HTERT RPE-1 (cell line): ENCODE results near the gene ERBB4.
"Not testable (repeated sequence)": the region's sequence is repeated elsewhere in the genome, so short reads cannot be mapped to it uniquely, and the experiment has no call there.

Experiments used
- in situ Hi-C: fragments of 300-500 bp; cut with MboI; formaldehyde crosslinking; loops from 4 replicates; pipeline ENCODE4 v1.14.3; 2020; ENCODE audit warnings: low sequenced_read_pairs

ERBB4 gene

DNA sequence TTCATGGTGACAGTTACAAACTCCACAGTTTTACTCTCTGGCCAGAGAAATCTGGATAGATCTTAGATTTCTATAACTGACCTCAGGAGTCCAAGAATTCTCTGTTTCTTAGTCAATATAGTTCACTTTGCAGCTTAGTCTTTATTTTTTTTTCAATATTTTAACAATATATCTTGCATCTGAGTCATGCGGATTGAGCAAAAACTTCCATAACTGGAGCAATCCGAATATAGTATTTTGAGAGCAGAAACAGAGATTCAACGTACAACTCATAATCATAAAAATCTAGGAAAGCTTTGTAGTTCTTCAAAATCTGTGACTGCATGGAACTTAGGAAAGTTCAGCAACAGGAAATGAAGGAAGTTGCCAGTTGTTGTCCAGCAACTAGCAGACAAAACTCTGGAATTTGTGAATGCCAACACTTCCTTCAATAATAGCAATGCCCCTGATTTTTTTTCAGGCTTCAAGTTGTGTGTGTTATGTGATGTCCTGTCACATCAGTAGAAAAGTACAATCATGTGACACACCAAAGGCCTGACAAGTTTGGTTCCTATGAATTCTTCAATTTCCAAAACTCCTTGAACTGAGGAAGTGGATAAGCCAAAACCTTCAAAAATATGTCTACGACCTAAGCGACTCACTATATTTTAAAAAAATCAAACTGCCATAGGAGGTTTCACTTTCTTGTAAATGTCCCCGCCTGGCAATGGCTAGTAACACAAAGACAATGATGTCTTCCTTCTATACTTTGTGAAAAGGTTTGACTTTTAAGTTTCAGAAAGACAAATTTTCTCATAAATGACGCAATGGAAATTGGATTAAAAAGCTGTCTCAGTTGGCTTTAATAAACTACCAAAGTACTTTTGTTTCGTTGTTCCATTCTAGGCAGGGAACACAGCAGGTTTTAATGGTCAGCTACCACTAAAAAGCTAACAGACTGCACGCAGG lies 510.6 kb downstream of the ERBB4 start:
- in situ Hi-C loops, result no loop called here

DNA sequence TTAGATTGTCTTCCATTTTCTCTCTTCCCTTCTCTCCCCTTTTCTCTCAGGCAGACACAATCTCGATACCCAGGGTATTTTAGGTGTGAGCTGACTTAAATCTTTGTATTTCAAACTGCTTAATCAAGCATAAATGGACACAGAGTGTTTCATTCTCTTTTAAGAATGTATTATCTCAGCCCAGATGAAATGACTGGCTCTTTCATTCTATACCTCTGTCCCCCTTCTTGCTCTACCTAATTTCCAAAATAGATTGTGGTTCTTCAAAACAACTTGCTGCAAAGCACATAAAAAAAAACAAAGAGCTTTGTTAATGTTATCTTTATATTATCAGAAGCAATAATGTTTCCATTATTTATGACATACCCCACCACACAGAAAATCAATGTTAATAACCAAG lies 514.6 kb downstream of the ERBB4 start:
- in situ Hi-C loops, result no loop called here

DNA sequence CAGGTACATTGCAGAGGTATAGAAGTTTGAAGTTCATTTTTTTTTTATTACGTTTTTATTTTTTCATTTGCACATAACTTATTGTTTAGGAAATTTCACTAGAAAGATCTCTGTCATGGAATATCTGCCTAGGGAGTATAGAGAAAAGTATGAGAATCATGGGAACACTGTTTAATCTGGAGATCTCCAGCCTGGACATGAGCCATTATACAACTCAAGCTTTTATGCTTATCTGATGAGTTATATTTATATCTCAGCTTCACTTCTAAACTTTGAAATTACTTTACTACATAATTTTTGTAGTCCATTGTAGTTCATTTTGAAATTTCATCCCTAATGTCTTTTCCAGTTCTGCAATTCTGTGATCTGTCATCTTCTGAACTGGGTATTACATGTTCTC lies 515.6 kb downstream of the ERBB4 start:
- in situ Hi-C loops, result no loop called here

DNA sequence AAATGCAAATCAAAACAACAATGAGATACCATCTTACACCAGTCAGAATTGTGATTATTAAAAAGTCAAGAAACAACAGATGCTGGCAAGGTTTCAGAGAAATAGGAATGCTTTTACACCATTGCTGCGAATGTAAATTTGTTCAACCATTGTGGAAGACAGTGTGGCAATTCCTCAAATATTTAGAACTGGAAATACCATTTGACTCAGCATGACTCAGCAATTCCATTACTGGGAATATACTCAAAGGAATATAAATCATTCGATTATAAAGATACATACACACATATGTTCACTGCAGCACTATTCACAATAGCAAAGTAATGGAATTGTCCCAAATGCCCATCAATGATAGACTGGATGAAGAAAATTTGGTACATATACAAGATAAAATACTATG lies 516.7 kb downstream of the ERBB4 start:
- in situ Hi-C loops, result no loop called here

DNA sequence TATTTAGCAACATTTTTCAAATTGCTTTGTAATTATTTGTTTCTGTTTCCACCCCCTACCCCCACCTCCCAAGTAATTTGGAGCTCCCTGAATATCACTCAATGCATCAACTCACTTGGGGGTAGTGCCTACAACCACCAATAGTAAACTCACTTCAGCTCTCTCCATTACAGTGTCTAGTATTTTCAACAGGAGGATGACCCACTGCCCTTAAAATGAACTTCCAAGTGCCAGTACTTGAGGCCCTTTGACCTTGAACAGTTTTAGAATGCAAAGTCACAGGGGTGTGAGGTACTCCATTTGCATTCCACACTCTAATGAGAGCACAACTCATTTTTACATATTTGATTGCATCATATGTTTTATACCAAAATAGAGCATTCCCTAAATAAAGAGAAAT lies 523.0 kb downstream of the ERBB4 start:
- in situ Hi-C loops, result no loop called here

DNA sequence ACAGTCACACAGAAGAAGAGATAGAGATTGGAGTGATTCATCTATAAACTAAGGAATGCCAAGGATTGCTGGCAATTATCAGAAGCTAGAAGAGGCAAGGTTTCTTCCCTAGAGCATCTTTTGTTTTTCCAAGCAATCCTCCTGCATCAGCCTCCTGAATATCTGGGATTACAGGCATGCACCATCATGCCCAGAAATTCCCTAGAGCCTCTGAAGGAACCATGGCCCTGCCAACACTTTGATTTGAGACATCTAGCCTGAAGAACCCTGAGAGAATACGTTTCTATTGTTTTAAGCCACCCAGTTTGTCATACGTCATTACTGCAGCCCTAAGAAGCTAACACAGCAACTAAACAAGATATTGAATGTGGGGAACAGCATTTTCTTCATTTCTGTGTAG lies 525.0 kb downstream of the ERBB4 start:
- in situ Hi-C loops, result no loop called here

DNA sequence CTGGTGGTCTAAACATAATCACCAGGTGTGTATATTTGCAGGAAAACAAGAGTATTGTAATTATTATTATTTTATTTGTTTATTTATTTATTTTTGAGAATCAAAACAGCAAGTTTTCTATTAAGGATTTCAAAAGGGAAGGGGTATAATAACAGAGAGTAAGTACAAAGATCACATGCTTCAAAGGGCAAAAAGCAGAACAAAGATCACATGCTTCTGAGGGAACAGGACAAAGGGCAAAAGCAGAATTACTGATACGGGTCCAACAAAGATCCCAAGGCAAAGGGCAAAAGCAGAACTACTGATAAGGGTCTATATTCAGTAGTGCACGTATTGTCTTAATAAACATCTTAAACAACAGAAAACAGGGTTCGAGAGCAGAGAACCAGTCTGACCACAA lies 528.3 kb downstream of the ERBB4 start:
- in situ Hi-C loops, result not testable (repeated sequence)

DNA sequence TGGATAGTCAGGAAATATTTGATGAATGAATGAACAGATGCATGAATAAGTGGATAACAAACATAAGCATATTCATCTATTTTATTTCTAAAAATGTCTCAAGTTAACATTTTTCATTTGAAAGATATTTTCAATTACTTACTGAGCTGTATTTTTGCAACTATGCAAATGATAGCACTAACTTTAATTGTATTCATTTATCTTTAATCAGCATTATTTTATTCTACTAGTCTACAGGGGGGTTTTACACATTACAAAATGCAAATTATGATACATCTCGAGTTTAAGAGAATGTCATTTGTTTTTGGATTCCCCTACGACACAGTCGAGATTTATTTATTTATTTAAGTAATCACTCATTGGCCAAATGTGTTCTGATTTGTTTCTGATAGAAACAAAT lies 530.6 kb downstream of the ERBB4 start:
- in situ Hi-C loops, result no loop called here

DNA sequence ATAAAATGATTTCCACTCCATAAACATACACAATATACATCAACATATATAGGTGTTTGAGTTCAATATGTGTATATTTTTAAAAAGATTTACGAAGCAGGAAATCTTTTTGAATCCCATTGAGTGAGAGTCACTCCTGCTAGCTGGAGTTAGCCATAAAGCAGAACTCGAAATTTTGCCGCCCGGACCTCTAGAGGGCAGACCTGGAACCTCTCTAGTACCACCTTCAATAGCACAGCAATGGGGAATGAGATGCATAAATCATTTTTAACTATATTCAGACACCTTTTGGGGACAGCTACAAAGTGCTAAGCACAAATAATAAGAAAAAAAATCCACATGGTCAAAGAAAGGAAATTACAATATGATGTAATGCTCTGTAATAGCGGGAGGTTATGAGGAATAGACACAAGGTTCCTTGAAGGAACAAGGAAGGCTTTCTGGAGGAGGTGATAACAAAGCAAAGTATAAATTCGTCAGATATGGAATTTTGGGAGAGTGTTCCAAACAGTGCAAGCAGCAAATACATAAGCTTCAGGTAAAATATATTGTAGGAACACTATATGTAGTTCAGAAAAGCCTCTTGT lies 533.4 kb downstream of the ERBB4 start:
- in situ Hi-C loops, result no loop called here

DNA sequence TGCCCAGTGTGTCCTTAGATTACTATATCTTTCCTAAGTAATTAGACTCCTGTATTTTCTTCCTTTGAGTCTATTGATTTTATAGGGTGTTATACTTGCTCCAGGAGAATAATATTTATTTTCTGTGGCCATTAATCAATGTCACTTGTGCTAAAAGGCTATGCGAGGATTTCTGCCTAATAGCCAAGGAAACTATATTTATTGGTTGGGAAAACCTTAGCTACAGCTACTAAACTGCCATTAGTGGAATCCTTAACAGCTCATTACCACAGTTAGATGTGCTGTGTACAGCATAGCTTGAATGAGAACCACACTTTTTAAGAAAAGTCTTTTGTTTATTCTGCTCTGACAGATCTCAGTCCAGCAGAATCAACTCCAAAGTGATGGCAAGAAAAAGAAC lies 537.3 kb downstream of the ERBB4 start:
- in situ Hi-C loops, result no loop called here

DNA sequence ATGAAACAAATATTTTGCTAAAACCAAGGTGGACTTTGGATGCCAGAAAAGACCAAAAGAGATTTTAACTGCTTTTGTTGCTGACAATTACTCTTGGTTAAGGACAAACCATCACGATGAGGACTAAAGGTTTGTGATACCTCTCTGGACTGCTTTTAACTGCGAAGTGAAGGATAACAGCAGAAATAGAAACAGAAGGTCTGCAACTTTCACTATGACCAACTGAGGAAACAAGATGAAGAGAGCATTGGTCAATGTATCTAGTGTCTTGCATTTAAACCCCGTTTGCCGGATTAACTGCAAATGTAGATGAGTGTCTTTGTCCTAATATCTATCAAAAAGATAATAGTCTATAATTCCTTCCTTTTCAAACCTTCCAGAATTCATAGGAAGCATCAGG lies 541.7 kb downstream of the ERBB4 start:
- in situ Hi-C loops, result no loop called here

DNA sequence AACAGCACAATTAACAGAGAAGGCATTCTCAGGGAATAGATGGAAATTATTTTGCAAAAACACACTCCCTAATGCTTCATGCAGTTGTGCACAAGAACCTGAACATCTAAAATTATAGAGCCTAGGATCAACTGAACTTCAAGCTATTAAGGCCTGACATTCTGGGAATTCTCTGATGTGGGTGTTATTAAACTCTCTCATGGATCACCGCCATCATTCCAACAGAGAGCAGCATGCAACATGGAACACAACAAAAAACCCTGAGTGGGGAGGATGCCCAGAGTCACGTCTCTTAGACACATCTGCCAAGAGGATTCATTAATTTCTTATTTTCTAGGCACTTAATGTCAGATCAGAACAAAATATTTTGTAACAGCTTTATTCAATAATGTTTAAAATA lies 543.8 kb downstream of the ERBB4 start:
- in situ Hi-C loops, result no loop called here

DNA sequence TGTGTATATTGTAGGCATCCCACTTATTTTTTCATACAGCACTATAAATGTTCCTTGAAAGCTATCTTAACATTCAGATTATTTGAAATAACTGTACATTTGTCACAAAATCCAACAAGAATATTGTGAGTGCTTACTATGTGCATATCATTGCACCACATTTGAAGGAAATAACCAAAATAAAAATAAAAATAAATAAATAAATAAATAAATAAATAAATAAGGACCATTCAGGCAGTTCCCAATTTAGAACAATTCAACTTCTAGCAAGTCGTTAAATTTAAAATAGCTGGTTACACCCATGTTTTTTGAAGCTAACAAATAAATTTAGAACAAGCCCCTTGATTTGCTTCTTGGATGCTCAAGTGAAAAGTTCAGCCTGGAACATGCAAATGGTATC lies 548.3 kb downstream of the ERBB4 start:
- in situ Hi-C loops, result no loop called here

DNA sequence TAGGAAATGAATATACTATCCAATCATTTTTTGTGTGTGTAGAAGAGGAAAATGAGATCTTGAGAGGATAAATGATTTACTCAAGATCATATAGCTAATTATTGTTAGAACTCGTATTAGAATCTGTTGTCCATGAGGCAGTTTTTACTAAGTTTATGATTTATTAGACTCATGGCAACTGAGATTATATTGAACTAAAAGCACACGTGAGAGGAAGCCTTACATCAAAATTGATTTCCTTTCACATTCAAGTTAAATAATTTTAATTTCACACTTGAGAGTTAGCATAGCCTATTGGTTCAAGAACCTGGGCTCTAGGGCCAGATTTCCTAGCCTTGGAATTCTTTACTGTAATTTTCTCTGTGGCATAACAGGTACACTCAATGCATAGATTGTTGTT lies 552.3 kb downstream of the ERBB4 start:
- in situ Hi-C loops, result no loop called here

DNA sequence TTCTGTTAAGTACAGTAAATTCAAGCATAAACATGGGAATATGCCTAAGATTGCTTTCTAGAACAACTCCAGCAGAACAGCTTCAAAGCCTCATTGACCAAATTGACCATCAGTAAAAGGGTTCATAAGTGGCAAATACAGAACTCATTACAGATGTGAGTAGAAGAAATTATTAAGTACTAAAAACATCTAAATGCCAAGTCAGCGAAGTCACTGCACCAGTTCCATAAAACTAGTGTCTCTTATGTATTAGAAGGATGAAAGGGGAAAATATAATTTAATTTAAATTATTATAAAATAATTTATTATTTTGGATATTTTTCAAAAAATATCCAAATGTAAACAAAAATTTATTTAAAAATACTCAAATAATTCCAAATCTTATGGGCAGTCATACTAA lies 553.2 kb downstream of the ERBB4 start:
- in situ Hi-C loops, result no loop called here

DNA sequence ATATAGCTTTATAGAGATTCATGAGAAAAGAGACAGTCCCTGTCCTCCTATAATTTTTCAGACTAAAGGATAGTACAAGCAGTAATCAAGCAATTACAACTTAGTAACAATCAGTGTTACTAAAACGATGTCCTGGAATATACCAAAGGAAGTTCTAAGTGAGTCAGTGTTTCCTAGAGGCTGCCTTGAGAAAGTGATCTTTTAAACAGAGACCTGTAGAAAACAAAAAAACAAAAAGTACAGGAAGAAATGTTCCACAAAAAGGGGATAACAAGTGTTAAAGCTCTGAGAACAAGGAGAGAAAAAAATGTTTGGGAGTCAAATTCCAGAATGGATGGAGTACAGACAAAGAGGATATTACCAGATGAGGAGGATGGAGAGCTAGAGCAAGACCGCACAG lies 556.4 kb downstream of the ERBB4 start:
- in situ Hi-C loops, result no loop called here

DNA sequence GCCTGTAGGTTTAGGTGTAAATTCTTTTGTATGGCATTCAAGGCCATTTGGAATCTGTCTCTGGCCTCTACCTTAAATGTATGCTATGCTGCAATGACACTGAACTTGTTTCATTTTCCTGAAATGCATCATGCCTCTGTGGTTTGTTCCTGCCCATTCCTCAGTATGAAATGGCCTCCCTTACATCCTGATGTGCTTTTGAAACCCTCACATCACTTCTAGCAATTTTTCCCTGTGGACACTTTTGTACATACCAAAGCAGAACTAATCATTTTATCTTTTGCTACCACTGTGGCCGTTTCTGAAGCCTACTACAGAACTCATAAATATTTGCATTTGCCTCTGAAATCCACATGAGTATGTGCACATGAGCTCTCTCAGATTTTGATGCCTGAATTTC lies 557.2 kb downstream of the ERBB4 start:
- in situ Hi-C loops, result no loop called here

DNA sequence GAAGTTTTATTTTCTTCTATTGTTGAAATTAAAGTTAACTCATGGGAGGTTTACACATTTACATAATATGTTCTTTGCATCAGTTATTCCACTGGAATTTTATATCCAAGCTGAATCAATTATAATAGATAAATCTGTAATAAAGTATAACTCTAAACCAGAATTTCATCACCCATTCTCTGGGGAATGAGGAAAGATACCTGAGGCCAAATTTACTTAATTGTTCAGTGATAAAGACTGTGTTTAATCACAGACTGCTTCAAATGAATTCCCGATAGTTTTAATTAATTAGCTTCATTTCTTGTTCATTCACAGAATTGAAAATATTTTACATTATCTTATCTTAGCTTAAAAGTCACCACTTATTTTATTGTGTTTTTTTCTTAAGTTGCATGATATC lies 562.5 kb downstream of the ERBB4 start:
- in situ Hi-C loops, result no loop called here

DNA sequence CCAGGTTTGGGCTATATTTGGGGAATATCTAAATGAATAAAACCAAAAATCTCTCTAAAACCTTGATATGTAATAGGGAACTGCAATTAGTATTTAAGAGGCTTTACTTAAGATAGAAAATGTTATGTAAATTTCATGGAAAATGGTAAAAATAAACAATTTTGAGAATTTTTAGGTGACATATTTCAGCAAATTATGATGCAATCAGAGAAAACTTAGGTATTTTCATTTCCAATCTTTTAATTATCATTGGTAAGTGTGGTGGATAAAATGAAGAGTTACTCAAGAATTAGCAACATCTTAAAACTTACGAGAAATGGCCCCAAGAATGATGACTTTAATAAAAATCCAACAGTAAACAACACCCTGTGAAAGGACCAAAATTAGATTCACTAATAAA lies 571.4 kb downstream of the ERBB4 start:
- in situ Hi-C loops, result no loop called here

DNA sequence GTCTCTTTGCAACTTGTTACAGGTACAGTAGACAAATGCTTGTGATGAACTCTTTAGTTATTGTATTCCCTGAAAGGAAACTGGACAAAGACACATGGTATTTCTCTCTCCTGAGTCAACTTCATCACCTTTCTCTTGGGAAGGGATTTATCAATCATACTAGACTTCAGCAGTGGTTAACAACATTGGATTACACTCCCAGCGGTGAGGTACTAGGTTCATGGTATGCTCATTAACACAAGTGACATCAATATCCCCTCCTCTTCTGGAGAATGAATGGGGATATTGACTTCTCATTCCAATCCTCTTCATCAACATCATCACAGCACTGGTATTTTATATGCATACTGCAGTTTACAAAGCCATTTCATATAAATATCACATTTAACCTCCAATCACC lies 574.6 kb downstream of the ERBB4 start:
- in situ Hi-C loops, result no loop called here

DNA sequence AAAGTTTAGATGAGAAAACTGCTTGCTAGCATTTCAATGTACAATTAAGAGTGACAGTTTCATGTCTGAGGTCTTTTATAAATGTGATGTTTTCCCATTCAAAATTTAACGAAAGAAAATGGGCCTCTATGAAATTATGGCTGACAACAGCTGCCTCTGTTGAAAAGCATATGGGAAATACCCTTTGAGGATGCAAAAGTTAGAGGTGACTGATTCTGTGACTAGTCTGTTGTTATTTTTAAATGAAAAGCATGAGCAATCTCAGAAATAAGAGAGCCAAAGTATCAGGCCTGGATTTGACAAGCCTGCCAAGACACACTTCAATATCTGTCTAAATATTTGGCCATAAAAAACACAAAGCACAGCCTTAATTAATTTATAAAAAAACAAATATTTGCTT lies 580.8 kb downstream of the ERBB4 start:
- in situ Hi-C loops, result no loop called here

DNA sequence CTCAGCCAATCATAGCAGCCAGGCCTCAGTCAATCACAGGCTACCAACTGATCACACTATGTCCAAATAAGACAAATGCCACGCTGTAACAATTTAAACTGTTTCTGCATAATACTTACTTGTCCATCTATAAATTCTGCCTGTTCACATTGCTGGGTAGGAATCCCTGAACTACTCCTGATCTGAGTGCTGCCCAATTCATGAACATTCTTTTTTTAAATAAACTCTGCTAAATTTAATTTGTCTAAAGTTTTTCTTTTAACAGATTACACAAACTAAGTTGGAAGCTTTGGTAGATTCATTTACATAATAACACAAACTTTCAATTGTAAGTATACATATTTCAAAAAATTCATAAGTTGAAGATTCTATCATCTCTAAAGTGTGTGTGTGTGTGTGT lies 583.0 kb downstream of the ERBB4 start:
- in situ Hi-C loops, result no loop called here

DNA sequence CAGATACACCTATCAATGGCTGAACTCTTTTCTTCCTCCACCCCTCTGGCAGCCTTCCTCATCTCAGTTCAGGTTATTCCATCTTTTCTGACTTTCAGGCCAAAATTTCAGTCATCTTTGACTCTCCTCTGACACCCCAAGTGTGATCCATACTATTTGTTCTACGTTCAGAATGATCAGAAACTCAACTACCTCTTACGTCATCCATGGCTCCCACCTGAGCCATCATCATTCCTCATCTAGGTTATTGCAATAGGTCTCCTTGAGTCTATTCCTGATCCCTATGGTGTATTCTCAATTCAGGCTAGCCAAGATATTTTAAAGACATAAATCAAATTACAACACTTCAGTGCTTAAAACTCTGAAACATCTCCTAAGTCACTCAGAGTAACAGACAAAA lies 589.7 kb downstream of the ERBB4 start:
- in situ Hi-C loops, result no loop called here
